GM19099 (cell line): ENCODE data around the gene CANT1.

Experiments
- POLR2A ChIP-seq: IDR thresholded peaks from 3 replicates; pipeline ENCODE4 v1.6.1; 2011; ENCODE audit warnings: low read depth; ENCODE audit not compliant: insufficient read length; ENCODE audit errors: extremely low read depth

The CANT1 gene

GRCh38 chr17:78996781-78997201 lies 12.8 kb downstream of the CANT1 start:
- no peak for TF ChIP-seq POLR2A

DNA sequence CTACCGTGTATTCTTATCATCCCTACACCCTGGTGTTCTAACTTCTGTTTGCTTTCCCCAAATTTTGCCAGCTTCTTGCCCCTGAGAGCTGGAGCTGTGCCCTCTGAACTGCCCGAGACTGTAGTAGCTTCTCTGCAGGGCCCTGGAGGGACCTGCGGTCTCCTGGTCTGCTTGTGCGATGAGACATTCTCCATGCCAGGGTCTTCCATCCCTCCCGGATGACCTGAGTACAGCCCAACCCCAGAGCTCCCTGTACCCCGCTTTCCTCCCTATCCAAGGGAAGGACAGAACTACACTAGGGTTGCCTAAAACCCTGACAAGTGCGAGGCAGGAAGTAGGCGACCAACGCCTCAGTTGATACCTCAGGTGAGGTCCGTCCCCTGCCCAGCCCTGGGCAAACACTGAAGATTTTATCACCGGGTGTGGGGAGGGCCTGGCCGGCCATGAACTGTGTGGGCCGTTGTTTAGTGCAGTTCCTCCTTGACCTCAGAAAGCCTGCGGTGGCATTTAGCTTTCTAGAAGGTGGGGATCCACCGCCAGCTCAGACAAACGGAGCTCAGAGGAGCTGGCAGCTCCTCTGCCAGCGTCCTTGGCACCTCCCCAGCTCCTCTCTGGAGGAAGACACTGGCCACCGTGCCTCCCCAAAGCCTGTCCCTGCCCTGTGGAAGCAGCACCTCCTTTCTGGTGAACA lies 13.7 kb downstream of the CANT1 start:
- no peak for TF ChIP-seq POLR2A

GRCh38 chr17:78995022-78995760 lies 14.4 kb downstream of the CANT1 start:
- TF ChIP-seq POLR2A: no peak

GRCh38 chr17:78993981-78994671 lies 15.4 kb downstream of the CANT1 start:
- TF ChIP-seq POLR2A: no peak

DNA sequence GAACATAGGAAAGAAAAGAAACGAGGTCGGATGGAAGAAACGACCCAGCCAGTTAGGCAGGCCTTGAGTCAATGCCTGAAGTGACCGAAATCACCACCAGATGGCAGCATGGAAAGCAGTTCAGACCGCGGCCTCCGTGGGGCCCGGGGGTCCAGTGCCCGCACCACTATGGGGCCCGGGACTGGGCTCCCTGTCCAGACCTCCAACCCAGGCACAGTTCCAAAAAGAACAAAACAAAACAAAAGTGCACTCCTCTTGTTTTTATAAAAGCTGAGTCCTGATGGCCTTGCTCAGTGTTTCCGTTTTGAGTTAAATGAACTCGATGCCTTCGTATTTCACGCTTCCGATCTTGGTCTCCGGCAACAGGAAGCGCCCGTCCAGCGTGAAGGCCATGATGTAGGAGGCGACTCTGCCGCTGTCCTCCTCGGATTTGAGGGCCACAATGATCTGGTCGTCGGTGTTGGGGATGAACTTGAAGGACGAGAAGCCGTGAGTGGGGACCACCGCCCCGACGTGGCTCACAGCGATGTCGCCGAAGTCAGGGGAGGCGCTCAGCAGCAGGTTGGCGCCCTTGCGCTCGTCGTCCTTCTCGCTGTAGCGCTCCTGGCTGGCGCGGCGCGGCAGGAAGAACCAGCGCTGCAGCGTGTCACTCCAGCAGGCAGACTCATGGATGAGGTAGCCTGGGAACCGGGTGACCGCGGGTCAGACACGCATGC lies 16.2 kb downstream of the CANT1 start:
- TF ChIP-seq POLR2A: no peak

DNA sequence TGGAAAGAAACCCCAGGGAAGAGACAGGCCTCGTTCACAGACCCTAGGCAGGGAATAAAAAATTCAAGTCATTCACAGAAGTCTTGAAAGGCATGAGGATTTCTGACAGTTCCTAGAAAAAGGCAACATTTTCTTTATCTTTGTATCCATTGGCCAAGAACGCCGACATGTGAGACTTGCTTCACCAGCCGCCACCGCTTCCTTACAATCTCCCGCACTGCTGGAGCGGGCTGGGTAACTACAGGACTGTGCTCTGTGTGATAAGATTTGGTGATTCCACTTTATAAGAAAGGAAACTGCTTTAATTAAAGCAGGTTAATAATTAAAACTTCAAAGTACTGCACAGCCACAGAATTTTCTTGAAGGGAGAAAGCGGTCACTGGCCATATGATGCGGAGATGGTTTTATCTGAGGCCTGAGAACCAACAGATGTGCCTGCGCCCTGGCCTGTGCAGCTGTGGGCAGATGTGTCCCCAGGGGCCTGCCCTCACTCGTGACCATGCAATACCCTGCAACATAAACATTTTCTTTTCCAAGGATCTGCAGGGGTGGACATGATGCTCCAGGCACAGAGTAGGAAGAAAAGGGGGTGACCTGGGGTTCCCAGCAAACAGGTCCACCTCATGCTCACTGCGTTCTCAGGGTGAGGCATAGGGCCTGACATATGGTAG lies 16.9 kb downstream of the CANT1 start:
- TF ChIP-seq POLR2A: no peak

- no peak for TF ChIP-seq POLR2A
These were observed 17.5 kb downstream of the CANT1 start for GRCh38 chr17:78991906-78992532.

DNA sequence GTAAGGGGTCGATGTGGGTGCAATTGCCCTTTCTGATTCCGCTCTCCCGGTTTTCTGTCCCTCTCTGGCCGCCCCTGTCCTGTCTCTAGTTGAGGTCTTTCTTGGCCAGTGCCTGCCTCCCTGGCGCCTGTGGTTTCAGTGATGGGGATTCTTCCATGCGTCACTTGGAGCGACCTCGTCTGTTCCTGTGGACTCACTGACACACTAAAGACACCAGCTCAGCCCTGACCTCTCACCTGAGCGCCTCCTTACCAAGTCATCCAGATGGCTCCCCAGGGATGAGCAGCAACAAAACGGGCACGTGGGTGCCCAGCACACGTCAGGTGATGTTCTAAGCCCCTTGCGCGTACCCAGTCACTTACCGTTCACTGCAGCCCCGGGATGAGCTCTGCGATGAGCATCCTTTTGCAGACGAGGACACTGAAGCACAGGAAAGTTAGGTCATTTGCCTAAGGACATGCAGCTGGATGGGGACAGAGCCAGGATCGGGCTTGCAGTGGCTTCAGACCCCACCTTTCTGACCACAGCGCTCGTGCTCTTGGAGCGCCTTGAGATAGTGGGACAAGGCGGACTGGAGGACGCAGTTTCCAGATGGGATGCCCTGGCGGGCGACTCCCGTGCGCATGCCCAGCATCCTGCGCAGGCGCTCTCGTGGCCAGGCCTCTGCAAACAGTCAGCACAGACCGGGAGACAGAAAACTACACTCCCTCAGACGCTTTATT lies 18.4 kb downstream of the CANT1 start:
- TF ChIP-seq POLR2A: no peak

DNA sequence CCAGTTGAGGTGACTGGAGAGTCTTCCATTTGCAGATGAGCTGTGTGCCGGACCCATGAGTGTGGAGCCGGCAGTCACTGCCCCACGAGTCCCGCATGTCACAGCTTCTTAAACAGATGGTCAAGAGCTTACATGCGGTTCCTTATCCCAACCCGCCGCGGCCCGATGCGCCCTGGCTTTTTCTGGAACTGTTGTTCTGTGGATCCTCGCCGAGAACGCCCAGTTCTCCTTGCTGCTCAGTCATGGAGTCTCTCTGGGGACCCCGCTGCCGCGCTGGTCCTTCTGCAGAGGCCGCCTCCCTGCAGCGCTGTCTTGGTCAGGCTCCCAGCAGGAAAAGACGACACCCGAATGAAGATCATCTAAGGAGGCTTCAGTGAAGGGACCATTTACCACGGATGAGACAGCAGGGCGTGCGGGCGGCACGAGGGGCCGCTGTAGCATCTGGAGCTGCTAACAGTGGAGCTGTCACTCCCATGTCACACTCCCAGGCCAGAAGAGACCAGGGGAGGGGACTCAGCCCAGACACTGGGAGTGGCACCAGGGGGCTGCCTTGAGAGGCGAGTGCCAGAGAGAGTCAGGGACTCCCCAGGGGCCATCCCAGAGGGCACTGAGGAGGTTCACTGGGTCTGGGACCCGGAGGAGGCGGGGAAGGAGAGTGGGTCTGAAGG lies 19.1 kb downstream of the CANT1 start:
- no peak for TF ChIP-seq POLR2A

DNA sequence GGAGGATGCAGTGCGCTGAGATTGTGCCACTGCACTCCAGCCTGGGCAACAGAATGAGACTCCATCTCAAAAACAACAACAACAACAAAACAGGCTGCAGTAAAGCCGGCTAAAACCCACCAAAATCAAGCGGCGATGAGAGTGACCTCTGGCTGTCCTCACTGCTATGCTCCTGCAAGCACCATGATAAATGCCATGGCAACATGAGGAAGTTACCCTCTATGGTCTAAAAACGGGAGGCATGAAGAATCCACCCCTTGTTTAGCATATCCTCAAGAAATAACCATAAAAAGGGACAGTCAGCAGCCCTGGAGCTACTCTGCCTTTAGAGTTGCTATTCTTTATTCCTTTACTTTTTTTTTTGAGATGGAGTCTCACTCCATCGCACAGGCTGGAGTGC lies 21.4 kb downstream of the CANT1 start:
- no peak for TF ChIP-seq POLR2A

GRCh38 chr17:78986649-78987328 lies 22.8 kb downstream of the CANT1 start:
- TF ChIP-seq POLR2A: no peak

DNA sequence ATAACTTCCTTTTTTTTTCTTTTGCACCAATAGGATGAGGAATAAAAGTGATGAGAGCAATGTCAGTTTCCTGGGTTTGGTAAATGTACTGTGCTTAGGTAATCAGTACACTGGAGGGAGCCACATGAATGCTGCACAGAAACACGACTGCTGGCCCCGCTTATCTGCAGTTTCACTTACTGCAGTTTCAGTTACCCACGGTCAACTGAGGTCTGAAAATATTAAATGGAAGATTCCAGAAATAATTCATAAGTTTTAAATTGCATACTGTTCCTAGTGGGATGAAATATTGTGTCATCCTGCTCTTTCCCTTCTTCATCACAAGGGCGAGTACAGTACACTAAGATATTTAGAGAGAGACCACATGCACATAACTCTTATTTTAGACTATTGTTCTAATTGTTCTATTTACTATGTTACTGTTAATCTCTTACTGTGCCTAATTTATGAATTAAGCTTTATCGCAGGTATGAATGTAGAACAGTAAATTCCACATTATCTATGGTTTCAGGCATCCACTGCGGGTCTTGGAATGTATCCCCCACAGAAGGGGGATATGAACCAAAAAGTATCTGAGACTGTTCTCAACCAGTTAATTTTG lies 23.4 kb downstream of the CANT1 start:
- TF ChIP-seq POLR2A: no peak
